GM23338 (cell line): ENCODE data around the gene GNB4. TPM values are rescaled to one million over a fixed set of nuclear protein-coding genes. Genes with fewer than 3 reads are reported as not detected.

Experiments
- ATAC-seq: fragments of 200-7000 bp; cut with Tn5 transposase; 3 replicates; pipeline ENCODE4 v1.9.1; 2020
- DNase-seq: peaks from one replicate; pipeline ENCODE4 v3.0.0-alpha.2; 2015; ENCODE audit warnings: low spot score
- H2AFZ ChIP-seq: fragments of 200-600 bp; sonication (generic); 2 replicates; pipeline ENCODE4 v1.8.0; 2016; ENCODE audit warnings: antibody characterized with exemption, mild to moderate bottlenecking, moderate library complexity
- H3F3A ChIP-seq: fragments of 200-600 bp; sonication (generic); replicated peaks from 2 replicates; pipeline ENCODE4 v1.8.0; 2017; ENCODE audit warnings: antibody characterized with exemption, mixed run types, low read depth
- H3K27ac ChIP-seq: fragments of 200-600 bp; sonication (generic); 2 replicates; pipeline ENCODE4 v1.6.1; 2016; ENCODE audit warnings: low read depth
- H3K27me3 ChIP-seq: fragments of 200-600 bp; sonication (generic); 2 replicates; pipeline ENCODE4 v1.8.0; 2016; ENCODE audit warnings: mild to moderate bottlenecking, mixed run types, moderate library complexity; ENCODE audit not compliant: insufficient read depth
- H3K36me3 ChIP-seq: fragments of 200-600 bp; sonication (generic); 2 replicates; pipeline ENCODE4 v1.8.0; 2016; ENCODE audit warnings: mild to moderate bottlenecking; ENCODE audit not compliant: insufficient read depth
- H3K4me1 ChIP-seq: fragments of 200-600 bp; sonication (generic); 2 replicates; pipeline ENCODE4 v1.8.0; 2016; ENCODE audit warnings: mild to moderate bottlenecking, moderate library complexity; ENCODE audit not compliant: insufficient read depth
- H3K4me2 ChIP-seq: fragments of 200-600 bp; sonication (generic); 2 replicates; pipeline ENCODE4 v1.7.1; 2017; ENCODE audit warnings: mixed run types
- H3K4me3 ChIP-seq: fragments of 200-600 bp; sonication (generic); 2 replicates; pipeline ENCODE4 v1.6.1; 2016; ENCODE audit warnings: mixed run types
- H3K79me2 ChIP-seq: fragments of 200-600 bp; sonication (generic); replicated peaks from 2 replicates; pipeline ENCODE4 v1.8.0; 2017; ENCODE audit warnings: mild to moderate bottlenecking; ENCODE audit not compliant: insufficient read depth
- H3K9me2 ChIP-seq: fragments of 200-600 bp; sonication (generic); 2 replicates; pipeline ENCODE4 v1.8.0; 2017; ENCODE audit not compliant: insufficient read depth
- H4K20me1 ChIP-seq: fragments of 200-600 bp; sonication (generic); replicated peaks from 2 replicates; pipeline ENCODE4 v1.8.0; 2017; ENCODE audit warnings: mild to moderate bottlenecking; ENCODE audit not compliant: insufficient read depth
- H3K27ac Mint-ChIP-seq: 2 replicates; pipeline ENCODE4 v1.8.0; 2020; ENCODE audit warnings: inconsistent platforms, mild to moderate bottlenecking, moderate library complexity, mixed read lengths
- H3K27me3 Mint-ChIP-seq: 3 replicates; pipeline ENCODE4 v1.8.0; 2022; ENCODE audit warnings: low read depth, mild to moderate bottlenecking, moderate library complexity, mixed read lengths, inconsistent platforms; ENCODE audit not compliant: insufficient read depth, poor library complexity
- H3K36me3 Mint-ChIP-seq: 3 replicates; pipeline ENCODE4 v1.8.0; 2021; ENCODE audit warnings: low read depth, mild to moderate bottlenecking, inconsistent platforms, moderate library complexity, mixed read lengths
- H3K4me1 Mint-ChIP-seq: 3 replicates; pipeline ENCODE4 v1.8.0; 2020; ENCODE audit warnings: mild to moderate bottlenecking, inconsistent platforms, mixed read lengths
- H3K4me3 Mint-ChIP-seq: 3 replicates; pipeline ENCODE4 v1.8.0; 2021; ENCODE audit warnings: moderate library complexity, mild to moderate bottlenecking, inconsistent platforms, mixed read lengths
- H3K9me3 Mint-ChIP-seq: 3 replicates; pipeline ENCODE4 v1.8.0; 2020; ENCODE audit warnings: moderate library complexity, mild to moderate bottlenecking, inconsistent platforms, mixed read lengths
- CREB1 ChIP-seq: fragments of 250-450 bp; sonication (Bioruptor Pico); IDR thresholded peaks from 2 replicates; pipeline ENCODE4 v1.5.0; 2020; ENCODE audit warnings: low read depth, mild to moderate bottlenecking, moderate library complexity
- EZH2phosphoT487 ChIP-seq: fragments of 200-600 bp; sonication (generic); IDR thresholded peaks from one replicate; pipeline ENCODE4 v1.8.1; 2018; ENCODE audit warnings: antibody characterized with exemption; ENCODE audit not compliant: unreplicated experiment
- ZNF114 ChIP-seq: fragments of 250-450 bp; sonication (Bioruptor Pico); IDR thresholded peaks from 2 replicates; pipeline ENCODE4 v1.5.0; 2020; ENCODE audit warnings: mild to moderate bottlenecking, moderate library complexity
- polyA plus RNA-seq: library from polyadenylated mRNA; unstranded; fragments of >200 nt; fragmentation: Nextera tagmentation; extraction: Ambion mirVana; gene quantifications from 2 replicates; pipeline ENCODE4 v1.2.1, GENCODE V29; 2016
- total RNA-seq: library from RNA; depleted of rRNA; stranded (reverse); fragments of >200 nt; shearing (Covaris generic); gene quantifications from 2 replicates; pipeline ENCODE4 v1.2.3, GENCODE V29; 2014
- TF ChIP-seq, protein P1 (sequence below), 2 experiments: fragments of 200-600 bp in 1 of 2; sonication (generic) in 1 of 2; conservative IDR thresholded peaks; 2 replicates each; pipeline versions ENCODE4 v1.5.1 to v1.6.1; 2016 to 2017; ENCODE audit warnings: antibody characterized with exemption in 2 of 2, low read depth in 2 of 2, mild to moderate bottlenecking in 2 of 2, moderate library complexity in 1 of 2
- TF ChIP-seq, protein P2 (sequence below): fragments of 250-450 bp; sonication (Bioruptor Pico); IDR thresholded peaks from 2 replicates; pipeline ENCODE4 v1.5.0; 2020; ENCODE audit warnings: mild to moderate bottlenecking, moderate library complexity
- TF ChIP-seq, protein P3 (sequence below): IDR thresholded peaks from 2 replicates; pipeline ENCODE4 v1.6.1; 2016; ENCODE audit warnings: antibody characterized with exemption

Gene GNB4
- total and polyA plus RNA-seq, 2 experiments from 2014 or later: 11.3 to 28.4 TPM

DNA sequence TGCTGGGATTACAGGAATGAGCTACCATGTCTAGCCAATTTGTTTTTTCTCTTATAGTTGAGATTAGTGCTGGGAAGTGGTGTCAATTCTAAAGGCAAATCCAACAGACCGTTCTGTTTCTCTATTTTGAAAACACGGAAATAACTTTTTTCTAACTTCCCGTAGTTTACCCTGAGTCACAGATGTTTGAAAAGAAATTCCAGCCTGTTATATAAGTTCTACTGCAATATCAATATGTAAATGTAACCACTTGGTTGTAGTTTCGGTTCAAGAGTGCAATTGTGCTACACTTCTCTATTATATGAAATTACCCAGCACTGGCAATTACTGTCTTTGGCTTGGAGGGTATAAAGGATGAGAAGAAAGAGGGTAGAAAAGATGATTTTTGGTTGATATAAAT is 22.3 kb upstream of the GNB4 start:
- TF ChIP-seq, protein P1, sequence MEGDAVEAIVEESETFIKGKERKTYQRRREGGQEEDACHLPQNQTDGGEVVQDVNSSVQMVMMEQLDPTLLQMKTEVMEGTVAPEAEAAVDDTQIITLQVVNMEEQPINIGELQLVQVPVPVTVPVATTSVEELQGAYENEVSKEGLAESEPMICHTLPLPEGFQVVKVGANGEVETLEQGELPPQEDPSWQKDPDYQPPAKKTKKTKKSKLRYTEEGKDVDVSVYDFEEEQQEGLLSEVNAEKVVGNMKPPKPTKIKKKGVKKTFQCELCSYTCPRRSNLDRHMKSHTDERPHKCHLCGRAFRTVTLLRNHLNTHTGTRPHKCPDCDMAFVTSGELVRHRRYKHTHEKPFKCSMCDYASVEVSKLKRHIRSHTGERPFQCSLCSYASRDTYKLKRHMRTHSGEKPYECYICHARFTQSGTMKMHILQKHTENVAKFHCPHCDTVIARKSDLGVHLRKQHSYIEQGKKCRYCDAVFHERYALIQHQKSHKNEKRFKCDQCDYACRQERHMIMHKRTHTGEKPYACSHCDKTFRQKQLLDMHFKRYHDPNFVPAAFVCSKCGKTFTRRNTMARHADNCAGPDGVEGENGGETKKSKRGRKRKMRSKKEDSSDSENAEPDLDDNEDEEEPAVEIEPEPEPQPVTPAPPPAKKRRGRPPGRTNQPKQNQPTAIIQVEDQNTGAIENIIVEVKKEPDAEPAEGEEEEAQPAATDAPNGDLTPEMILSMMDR (conservative IDR thresholded peaks at IDR 0.05; ENCODE audit: low read depth in 2 of 2): no peak
- no peak for TF ChIP-seq EZH2phosphoT487
- TF ChIP-seq, protein P2, sequence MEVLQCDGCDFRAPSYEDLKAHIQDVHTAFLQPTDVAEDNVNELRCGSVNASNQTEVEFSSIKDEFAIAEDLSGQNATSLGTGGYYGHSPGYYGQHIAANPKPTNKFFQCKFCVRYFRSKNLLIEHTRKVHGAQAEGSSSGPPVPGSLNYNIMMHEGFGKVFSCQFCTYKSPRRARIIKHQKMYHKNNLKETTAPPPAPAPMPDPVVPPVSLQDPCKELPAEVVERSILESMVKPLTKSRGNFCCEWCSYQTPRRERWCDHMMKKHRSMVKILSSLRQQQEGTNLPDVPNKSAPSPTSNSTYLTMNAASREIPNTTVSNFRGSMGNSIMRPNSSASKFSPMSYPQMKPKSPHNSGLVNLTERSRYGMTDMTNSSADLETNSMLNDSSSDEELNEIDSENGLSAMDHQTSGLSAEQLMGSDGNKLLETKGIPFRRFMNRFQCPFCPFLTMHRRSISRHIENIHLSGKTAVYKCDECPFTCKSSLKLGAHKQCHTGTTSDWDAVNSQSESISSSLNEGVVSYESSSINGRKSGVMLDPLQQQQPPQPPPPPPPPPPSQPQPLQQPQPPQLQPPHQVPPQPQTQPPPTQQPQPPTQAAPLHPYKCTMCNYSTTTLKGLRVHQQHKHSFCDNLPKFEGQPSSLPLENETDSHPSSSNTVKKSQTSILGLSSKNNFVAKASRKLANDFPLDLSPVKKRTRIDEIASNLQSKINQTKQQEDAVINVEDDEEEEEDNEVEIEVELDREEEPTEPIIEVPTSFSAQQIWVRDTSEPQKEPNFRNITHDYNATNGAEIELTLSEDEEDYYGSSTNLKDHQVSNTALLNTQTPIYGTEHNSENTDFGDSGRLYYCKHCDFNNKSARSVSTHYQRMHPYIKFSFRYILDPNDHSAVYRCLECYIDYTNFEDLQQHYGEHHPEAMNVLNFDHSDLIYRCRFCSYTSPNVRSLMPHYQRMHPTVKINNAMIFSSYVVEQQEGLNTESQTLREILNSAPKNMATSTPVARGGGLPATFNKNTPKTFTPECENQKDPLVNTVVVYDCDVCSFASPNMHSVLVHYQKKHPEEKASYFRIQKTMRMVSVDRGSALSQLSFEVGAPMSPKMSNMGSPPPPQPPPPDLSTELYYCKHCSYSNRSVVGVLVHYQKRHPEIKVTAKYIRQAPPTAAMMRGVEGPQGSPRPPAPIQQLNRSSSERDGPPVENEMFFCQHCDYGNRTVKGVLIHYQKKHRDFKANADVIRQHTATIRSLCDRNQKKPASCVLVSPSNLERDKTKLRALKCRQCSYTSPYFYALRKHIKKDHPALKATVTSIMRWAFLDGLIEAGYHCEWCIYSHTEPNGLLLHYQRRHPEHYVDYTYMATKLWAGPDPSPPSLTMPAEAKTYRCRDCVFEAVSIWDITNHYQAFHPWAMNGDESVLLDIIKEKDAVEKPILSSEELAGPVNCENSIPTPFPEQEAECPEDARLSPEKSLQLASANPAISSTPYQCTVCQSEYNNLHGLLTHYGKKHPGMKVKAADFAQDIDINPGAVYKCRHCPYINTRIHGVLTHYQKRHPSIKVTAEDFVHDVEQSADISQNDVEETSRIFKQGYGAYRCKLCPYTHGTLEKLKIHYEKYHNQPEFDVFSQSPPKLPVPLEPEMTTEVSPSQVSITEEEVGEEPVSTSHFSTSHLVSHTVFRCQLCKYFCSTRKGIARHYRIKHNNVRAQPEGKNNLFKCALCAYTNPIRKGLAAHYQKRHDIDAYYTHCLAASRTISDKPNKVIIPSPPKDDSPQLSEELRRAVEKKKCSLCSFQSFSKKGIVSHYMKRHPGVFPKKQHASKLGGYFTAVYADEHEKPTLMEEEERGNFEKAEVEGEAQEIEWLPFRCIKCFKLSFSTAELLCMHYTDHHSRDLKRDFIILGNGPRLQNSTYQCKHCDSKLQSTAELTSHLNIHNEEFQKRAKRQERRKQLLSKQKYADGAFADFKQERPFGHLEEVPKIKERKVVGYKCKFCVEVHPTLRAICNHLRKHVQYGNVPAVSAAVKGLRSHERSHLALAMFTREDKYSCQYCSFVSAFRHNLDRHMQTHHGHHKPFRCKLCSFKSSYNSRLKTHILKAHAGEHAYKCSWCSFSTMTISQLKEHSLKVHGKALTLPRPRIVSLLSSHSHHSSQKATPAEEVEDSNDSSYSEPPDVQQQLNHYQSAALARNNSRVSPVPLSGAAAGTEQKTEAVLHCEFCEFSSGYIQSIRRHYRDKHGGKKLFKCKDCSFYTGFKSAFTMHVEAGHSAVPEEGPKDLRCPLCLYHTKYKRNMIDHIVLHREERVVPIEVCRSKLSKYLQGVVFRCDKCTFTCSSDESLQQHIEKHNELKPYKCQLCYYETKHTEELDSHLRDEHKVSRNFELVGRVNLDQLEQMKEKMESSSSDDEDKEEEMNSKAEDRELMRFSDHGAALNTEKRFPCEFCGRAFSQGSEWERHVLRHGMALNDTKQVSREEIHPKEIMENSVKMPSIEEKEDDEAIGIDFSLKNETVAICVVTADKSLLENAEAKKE (CRISPR knock-in tag): no peak
- no peak for TF ChIP-seq CREB1 (CRISPR knock-in tag)
- TF ChIP-seq, protein P3, sequence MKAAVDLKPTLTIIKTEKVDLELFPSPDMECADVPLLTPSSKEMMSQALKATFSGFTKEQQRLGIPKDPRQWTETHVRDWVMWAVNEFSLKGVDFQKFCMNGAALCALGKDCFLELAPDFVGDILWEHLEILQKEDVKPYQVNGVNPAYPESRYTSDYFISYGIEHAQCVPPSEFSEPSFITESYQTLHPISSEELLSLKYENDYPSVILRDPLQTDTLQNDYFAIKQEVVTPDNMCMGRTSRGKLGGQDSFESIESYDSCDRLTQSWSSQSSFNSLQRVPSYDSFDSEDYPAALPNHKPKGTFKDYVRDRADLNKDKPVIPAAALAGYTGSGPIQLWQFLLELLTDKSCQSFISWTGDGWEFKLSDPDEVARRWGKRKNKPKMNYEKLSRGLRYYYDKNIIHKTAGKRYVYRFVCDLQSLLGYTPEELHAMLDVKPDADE: no peak
- TF ChIP-seq ZNF114 (CRISPR knock-in tag): no peak

More for the DNA sequence above, 22.3 kb upstream of the GNB4 start:
- ATAC-seq (no peak), DNase-seq (no peak)
- no peaks in the 10 kb centered on the region; the same call in 1 of the 2 replicates for H3K36me3 ChIP-seq
- no peak overlapping the region for H3K4me3 Mint-ChIP-seq
- H3K79me2 ChIP-seq: no peaks in the 10 kb centered on the region
- H2AFZ ChIP-seq: no peak overlapping the region
- H3K27me3 Mint-ChIP-seq: no peaks in the 10 kb centered on the region
- no peak overlapping the region for H3K4me2 ChIP-seq
- no peaks in the 10 kb centered on the region for H3F3A ChIP-seq
- H3K4me1 Mint-ChIP-seq: peaks cover 3% of the 10 kb centered on the region; the same call in 1 of the 3 replicates
- H3K4me3 ChIP-seq: no peak overlapping the region
- no peaks in the 10 kb centered on the region for H4K20me1 ChIP-seq
- H3K9me3 Mint-ChIP-seq: no peaks in the 10 kb centered on the region
- no peak overlapping the region for H3K27ac ChIP-seq
- H3K27ac Mint-ChIP-seq: no peak overlapping the region
- H3K27me3 ChIP-seq: no peaks in the 10 kb centered on the region
- H3K9me2 ChIP-seq: no peaks in the 10 kb centered on the region
- H3K4me1 ChIP-seq: no peaks in the 10 kb centered on the region
- H3K36me3 Mint-ChIP-seq: no peaks in the 10 kb centered on the region
